MG63 (cell line): ENCODE results near the gene SPG11. TPM values are rescaled to one million over a fixed set of nuclear protein-coding genes. Genes with fewer than 3 reads are reported as not detected.
"Not testable (repeated sequence)": the region's sequence is repeated elsewhere in the genome, so short reads cannot be mapped to it uniquely, and the experiment has no call there.

ENCODE experiments used
- DNase-seq: peaks from one replicate; pipeline ENCODE4 v3.0.0-alpha.2; 2020
- H3K27me3 ChIP-seq: fragments of 250-450 bp; sonication (Bioruptor Pico); 2 replicates; pipeline ENCODE4 v1.5.1; 2020; ENCODE audit warnings: mild to moderate bottlenecking, moderate library complexity
- H3K36me3 ChIP-seq: fragments of 250-450 bp; sonication (Bioruptor Pico); 2 replicates; pipeline ENCODE4 v1.5.1; 2020; ENCODE audit warnings: mild to moderate bottlenecking, moderate library complexity
- H3K4me3 ChIP-seq: fragments of 250-450 bp; sonication (Bioruptor Pico); 2 replicates; pipeline ENCODE4 v1.5.1; 2020; ENCODE audit warnings: mild to moderate bottlenecking, moderate library complexity
- H3K9me3 ChIP-seq: fragments of 250-450 bp; sonication (Bioruptor Pico); 2 replicates; pipeline ENCODE4 v1.5.1; 2020; ENCODE audit warnings: mild to moderate bottlenecking, moderate library complexity
- total RNA-seq: library from RNA; depleted of rRNA; stranded (reverse); fragments of >200 nt; shearing (Covaris generic); gene quantifications from 2 replicates; pipeline ENCODE4 v1.2.3, GENCODE V29; 2014; ENCODE audit warnings: low replicate concordance

SPG11 gene
- total RNA-seq, 1 experiment from 2014 or later, result 27.7 TPM

DNA sequence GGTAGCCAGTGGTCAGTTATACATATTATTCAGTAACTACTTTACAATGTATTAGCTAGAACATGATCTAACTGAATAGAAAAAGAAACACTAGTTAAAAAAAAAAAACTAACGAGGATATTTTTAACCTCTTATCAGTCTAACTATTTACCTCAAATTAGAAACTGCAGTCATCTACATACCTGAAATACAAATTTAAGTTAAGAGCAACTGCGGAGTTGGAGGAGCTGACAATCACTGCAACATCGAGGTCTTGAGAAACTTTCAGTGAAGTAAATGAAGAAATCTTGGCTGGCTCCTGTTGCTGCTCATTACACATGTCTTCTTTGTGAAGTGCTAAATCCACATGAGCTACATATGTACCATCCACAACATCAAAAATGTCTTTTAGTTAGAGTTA is 6.5 kb downstream of the SPG11 start:
- H3K9me3 ChIP-seq, result no peaks in the 10 kb centered on the region
- DNase-seq, result no peak
- H3K36me3 ChIP-seq, result peaks cover 60% of the 10 kb centered on the region
- no peaks in the 10 kb centered on the region for H3K27me3 ChIP-seq
- no peak overlapping the region for H3K4me3 ChIP-seq

- Histone ChIP-seq H3K4me3 (no peak overlapping the region), H3K27me3 (no peaks in the 10 kb centered on the region), H3K36me3 (peaks cover 66% of the 10 kb centered on the region), H3K9me3 (no peaks in the 10 kb centered on the region)
- no peak for DNase-seq
Observed at GRCh38 chr15:44656298-44656697, 7.2 kb downstream of the SPG11 start.

DNA sequence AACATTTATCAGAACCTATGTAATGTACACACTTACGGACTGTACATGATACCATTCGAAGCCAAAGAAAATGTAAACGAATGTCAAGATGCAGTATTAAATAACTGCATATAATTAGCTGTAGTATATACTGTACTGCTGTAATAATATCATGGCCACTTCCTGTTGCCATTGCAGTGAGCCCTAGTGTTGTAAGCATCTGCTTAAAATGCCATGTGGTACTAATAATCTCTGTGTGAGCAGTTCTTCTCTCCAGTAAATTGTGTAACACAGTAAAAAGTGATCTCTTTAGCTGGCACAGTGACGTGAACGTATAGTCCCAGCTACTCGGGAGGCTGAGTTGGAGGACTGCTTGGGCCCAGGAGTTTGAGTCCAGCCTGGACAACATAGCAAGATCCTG is 8.6 kb downstream of the SPG11 start:
- peaks cover 72% of the 10 kb centered on the region for H3K36me3 ChIP-seq
- H3K4me3 ChIP-seq, result no peak overlapping the region
- no peaks in the 10 kb centered on the region for H3K27me3 ChIP-seq
- no peaks in the 10 kb centered on the region for H3K9me3 ChIP-seq
- DNase-seq, result no peak

GRCh38 chr15:44647637-44648036 is 15.8 kb downstream of the SPG11 start:
- Histone ChIP-seq H3K36me3 (peaks cover 69% of the 10 kb centered on the region), H3K9me3 (peaks cover 3% of the 10 kb centered on the region; the same call in 1 of the 2 replicates), H3K4me3 (no peak overlapping the region), H3K27me3 (no peaks in the 10 kb centered on the region)
- DNase-seq, result no peak

- DNase-seq, result no peak
- peaks cover 65% of the 10 kb centered on the region for H3K36me3 ChIP-seq
- no peaks in the 10 kb centered on the region for H3K27me3 ChIP-seq
- H3K9me3 ChIP-seq, result peaks cover 3% of the 10 kb centered on the region; the same call in 1 of the 2 replicates
- H3K4me3 ChIP-seq, result no peak overlapping the region
Observed at GRCh38 chr15:44647036-44647435, 16.4 kb downstream of the SPG11 start.

- Histone ChIP-seq H3K27me3 (no peaks in the 10 kb centered on the region), H3K9me3 (peaks cover 3% of the 10 kb centered on the region; the same call in 1 of the 2 replicates), H3K36me3 (peaks cover 60% of the 10 kb centered on the region), H3K4me3 (no peak overlapping the region)
- DNase-seq, result no peak
Observed at GRCh38 chr15:44646460-44646859, 17.0 kb downstream of the SPG11 start.

DNA sequence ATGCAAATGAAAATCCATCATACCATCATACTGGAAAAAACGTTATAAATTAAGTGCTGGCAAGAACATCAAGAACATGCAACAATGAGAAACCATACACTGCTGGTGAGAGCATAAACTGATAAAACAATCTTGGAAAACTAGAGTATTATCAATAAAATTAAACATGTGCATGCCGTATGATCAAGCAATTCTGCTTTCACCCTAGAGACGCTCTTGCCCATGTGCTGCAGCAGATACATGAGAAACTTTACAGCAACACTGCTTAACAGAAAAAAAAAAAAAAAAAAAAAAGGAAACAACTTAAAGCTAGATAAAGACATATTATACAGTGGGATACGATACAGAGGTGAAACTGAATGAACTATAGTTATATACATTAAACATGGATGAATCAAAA is 21.8 kb downstream of the SPG11 start:
- Histone ChIP-seq H3K27me3 (no peaks in the 10 kb centered on the region), H3K9me3 (no peaks in the 10 kb centered on the region), H3K36me3 (peaks cover 44% of the 10 kb centered on the region), H3K4me3 (no peak overlapping the region)
- DNase-seq, result no peak

DNA sequence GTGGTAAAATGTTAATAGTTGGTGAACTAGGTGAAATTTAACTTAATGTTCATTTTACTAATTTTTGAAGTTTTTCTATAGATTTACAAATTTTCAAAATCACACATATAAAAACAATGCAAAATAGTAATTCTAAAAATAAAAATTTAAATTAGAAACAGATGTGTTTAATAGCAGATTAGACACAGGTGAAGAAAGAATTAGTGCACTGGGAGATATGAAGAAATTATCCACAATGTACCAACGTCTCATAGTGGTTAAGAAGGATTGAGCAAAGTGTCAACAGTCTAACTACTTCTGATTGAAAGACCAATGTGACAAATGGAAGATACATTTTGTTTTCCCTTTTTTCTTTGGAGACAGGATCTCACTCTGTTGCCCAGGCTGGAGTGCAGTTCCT is 26.5 kb downstream of the SPG11 start:
- H3K27me3 ChIP-seq, result no peaks in the 10 kb centered on the region
- no peak overlapping the region for H3K4me3 ChIP-seq
- DNase-seq, result no peak
- no peaks in the 10 kb centered on the region for H3K9me3 ChIP-seq
- peaks cover 41% of the 10 kb centered on the region for H3K36me3 ChIP-seq

GRCh38 chr15:44633603-44634002 is 29.9 kb downstream of the SPG11 start:
- Histone ChIP-seq H3K4me3 (no peak overlapping the region), H3K9me3 (no peaks in the 10 kb centered on the region), H3K36me3 (peaks cover 51% of the 10 kb centered on the region), H3K27me3 (no peaks in the 10 kb centered on the region)
- no peak for DNase-seq

DNA sequence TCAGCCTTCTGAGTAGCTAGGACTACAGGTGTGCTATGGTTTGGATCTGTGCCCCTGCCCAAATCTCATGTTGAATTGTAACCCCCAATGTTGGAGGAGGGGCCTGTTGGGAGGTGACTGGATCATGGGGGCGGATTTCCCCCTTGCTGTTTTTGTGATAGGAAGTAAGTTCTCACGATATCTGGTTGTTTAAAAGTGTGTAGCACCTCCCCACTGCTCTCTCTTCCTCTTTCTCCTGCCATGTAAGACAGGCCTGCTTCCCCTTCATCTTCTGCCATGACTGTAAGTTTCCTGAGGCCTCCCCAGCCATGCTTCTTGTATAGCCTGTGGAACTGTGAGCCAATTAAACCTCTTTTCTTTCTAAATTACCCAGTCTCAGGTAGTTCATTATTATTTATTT is 38.2 kb downstream of the SPG11 start:
- not testable (repeated sequence) for H3K4me3 ChIP-seq, H3K27me3 ChIP-seq, H3K9me3 ChIP-seq, DNase-seq
- peaks cover 60% of the 10 kb centered on the region for H3K36me3 ChIP-seq

GRCh38 chr15:44623178-44623577 is 40.3 kb downstream of the SPG11 start:
- Histone ChIP-seq H3K4me3 (no peak overlapping the region), H3K9me3 (no peaks in the 10 kb centered on the region), H3K27me3 (no peaks in the 10 kb centered on the region), H3K36me3 (peaks cover 51% of the 10 kb centered on the region)
- no peak for DNase-seq

GRCh38 chr15:44620081-44620480 is 43.4 kb downstream of the SPG11 start:
- Histone ChIP-seq H3K27me3 (no peaks in the 10 kb centered on the region), H3K36me3 (peaks cover 47% of the 10 kb centered on the region)

GRCh38 chr15:44616974-44617373 is 46.5 kb downstream of the SPG11 start:
- no peaks in the 10 kb centered on the region for H3K27me3 ChIP-seq
- no peak overlapping the region for H3K4me3 ChIP-seq
- H3K9me3 ChIP-seq, result no peaks in the 10 kb centered on the region
- no peak for DNase-seq
- peaks cover 56% of the 10 kb centered on the region for H3K36me3 ChIP-seq

More at GRCh38 chr15:44620081-44620480, 43.4 kb downstream of the SPG11 start:
- DNase-seq, result no peak
- H3K4me3 ChIP-seq, result no peak overlapping the region
- no peaks in the 10 kb centered on the region for H3K9me3 ChIP-seq

DNA sequence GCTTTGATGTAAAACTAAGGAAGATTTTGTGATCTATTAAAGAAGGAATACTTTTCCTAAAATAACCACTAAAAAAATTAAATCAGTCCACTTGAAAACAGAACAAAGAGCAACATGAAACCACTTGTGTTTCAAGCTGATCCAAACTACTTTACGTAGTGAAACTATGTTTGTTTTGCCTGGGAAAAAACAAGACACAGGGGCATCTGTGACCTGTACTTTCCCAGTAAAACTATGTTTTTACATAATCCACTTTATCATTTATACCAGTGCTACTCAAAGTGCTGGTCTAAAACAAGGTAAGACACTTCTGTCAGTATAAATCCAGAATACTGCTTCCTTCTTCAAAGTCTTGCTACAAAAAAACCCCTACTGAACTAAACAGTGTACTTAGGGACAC is 56.7 kb downstream of the SPG11 start:
- no peak overlapping the region for H3K4me3 ChIP-seq
- H3K27me3 ChIP-seq, result no peaks in the 10 kb centered on the region
- no peaks in the 10 kb centered on the region for H3K9me3 ChIP-seq
- no peak for DNase-seq
- H3K36me3 ChIP-seq, result peaks cover 69% of the 10 kb centered on the region

GRCh38 chr15:44603126-44603525 is 60.3 kb downstream of the SPG11 start:
- Histone ChIP-seq H3K36me3 (peaks cover 68% of the 10 kb centered on the region), H3K9me3 (no peaks in the 10 kb centered on the region), H3K4me3 (no peak overlapping the region), H3K27me3 (no peaks in the 10 kb centered on the region)
- DNase-seq, result no peak

- H3K27me3 ChIP-seq, result no peaks in the 10 kb centered on the region
- no peak overlapping the region for H3K4me3 ChIP-seq
- no peak for DNase-seq
- peaks cover 72% of the 10 kb centered on the region for H3K36me3 ChIP-seq
- H3K9me3 ChIP-seq, result no peaks in the 10 kb centered on the region
Observed at GRCh38 chr15:44598892-44599291, 64.6 kb downstream of the SPG11 start.

DNA sequence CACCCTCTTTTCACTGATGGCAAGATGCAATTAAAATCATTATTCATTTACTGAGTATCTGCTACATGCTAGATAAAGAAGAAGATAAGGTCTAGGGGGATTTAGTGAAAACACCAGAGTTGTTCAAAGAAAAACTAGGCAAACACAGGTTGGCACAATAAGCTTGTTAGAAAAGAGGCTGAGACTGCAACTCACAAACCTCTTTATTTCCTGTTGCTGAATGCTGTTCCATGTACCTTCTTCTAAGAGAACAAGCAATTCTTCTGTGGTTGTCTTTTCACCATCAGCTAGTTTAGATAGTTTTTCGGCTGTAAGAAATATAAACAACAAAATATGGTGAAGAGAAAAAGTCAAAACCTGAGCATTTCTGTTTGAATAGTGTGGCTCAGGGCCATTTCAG is 65.4 kb downstream of the SPG11 start:
- Histone ChIP-seq H3K27me3 (no peaks in the 10 kb centered on the region), H3K4me3 (no peak overlapping the region), H3K9me3 (no peaks in the 10 kb centered on the region), H3K36me3 (peaks cover 69% of the 10 kb centered on the region)
- DNase-seq, result no peak

DNA sequence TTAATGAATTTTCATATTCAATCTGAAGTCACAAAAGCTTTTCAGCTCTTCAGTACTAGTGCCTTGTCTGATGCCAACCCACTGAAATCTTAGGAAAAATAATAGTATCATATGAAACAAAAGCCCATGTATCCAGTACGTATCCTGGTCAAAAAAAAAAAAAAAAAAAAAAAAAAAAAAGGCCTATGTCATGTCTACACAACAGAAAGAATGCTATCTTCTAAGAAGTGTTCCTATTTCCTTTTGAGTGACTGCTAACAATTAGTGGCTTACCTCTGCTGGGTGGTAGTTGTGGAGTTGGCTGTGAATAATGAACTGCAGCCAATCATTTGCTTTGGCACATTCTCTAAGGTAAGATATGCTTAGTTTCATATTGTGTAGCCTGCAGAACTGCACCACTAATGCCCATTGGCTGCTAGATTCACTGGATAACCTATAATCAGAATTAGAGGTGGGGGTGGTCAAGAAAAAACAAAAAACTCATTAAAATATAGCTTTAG is 66.9 kb downstream of the SPG11 start:
- peaks cover 71% of the 10 kb centered on the region for H3K36me3 ChIP-seq
- no peak overlapping the region for H3K4me3 ChIP-seq
- DNase-seq, result no peak
- no peaks in the 10 kb centered on the region for H3K9me3 ChIP-seq
- H3K27me3 ChIP-seq, result no peaks in the 10 kb centered on the region
